Measurements from ENCODE around the gene ERO1B. TPM values are rescaled to one million over a fixed set of nuclear protein-coding genes. Genes with fewer than 3 reads are reported as not detected.

The ERO1B gene
- polyA plus RNA-seq, 1 of the 3 experiments (the other 2 are of a cell fraction), result 0.79 TPM

GRCh38 chr1:236281198-236281653, 532 bp downstream of the ERO1B start:
- no peak overlapping the region; a peak in 1 of 4 replicates for H3K27ac ChIP-seq (ENCODE audit: low read depth in 2 of 2, low read length in 1 of 2)
- H3K9me3 ChIP-seq, result no peaks in the 10 kb centered on the region
- POLR2A ChIA-PET, result interaction anchor here (1.2 kb wide), 1 partner anchor 140 kb away, joined by 3 read pairs; no protein-coding TSS in a partner anchor
- peak overlapping the region; percentile 89; the same call in 1 of the 2 replicates for H2AFZ ChIP-seq (ENCODE audit: low read depth)
- peaks cover 4% of the 10 kb centered on the region; the same call in 1 of the 2 replicates for H3K27me3 ChIP-seq (ENCODE audit: insufficient read depth)
- peak overlapping the region; percentile 83 for H3K4me2 ChIP-seq
- DNase-seq, result no peak
- no peaks in the 10 kb centered on the region for H3K36me3 ChIP-seq (replicated peaks in 1 of 2; ENCODE audit: control insufficient read depth in 1 of 2, insufficient read depth in 2 of 2, low read length in 1 of 2)
- peak overlapping the region; percentile 66 to 88 for H3K4me3 ChIP-seq (ENCODE audit: low read depth in 2 of 2, low read length in 1 of 2)
- peaks cover 0 to 10% of the 10 kb centered on the region in 2 experiments; a peak in 2 of 4 replicates for H3K4me1 ChIP-seq (ENCODE audit: control insufficient read depth in 1 of 2, insufficient read depth in 2 of 2, low read depth in 1 of 2, low read length in 1 of 2)
- no peaks in the 10 kb centered on the region for H3K79me2 ChIP-seq (ENCODE audit: insufficient read depth)
- peak overlapping the region; percentile 69 for H3K9ac ChIP-seq
- no peaks in the 10 kb centered on the region for H4K20me1 ChIP-seq (ENCODE audit: insufficient read depth)
- WGBS (ENCODE audit: low lambda C conversion rate), result 1% methylated on average over 22 of the region's 38 CpGs
- TF ChIP-seq PBX3 (IDR thresholded peaks at IDR 0.05) (no peak), FOXM1 (IDR thresholded peaks at IDR 0.05; ENCODE audit: low read depth) (no peak)
- TF ChIP-seq, protein P1, sequence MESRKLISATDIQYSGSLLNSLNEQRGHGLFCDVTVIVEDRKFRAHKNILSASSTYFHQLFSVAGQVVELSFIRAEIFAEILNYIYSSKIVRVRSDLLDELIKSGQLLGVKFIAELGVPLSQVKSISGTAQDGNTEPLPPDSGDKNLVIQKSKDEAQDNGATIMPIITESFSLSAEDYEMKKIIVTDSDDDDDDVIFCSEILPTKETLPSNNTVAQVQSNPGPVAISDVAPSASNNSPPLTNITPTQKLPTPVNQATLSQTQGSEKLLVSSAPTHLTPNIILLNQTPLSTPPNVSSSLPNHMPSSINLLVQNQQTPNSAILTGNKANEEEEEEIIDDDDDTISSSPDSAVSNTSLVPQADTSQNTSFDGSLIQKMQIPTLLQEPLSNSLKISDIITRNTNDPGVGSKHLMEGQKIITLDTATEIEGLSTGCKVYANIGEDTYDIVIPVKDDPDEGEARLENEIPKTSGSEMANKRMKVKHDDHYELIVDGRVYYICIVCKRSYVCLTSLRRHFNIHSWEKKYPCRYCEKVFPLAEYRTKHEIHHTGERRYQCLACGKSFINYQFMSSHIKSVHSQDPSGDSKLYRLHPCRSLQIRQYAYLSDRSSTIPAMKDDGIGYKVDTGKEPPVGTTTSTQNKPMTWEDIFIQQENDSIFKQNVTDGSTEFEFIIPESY (IDR thresholded peaks at IDR 0.05; ENCODE audit: borderline replicate concordance, low read depth), result no peak
- TF ChIP-seq, protein P2, sequence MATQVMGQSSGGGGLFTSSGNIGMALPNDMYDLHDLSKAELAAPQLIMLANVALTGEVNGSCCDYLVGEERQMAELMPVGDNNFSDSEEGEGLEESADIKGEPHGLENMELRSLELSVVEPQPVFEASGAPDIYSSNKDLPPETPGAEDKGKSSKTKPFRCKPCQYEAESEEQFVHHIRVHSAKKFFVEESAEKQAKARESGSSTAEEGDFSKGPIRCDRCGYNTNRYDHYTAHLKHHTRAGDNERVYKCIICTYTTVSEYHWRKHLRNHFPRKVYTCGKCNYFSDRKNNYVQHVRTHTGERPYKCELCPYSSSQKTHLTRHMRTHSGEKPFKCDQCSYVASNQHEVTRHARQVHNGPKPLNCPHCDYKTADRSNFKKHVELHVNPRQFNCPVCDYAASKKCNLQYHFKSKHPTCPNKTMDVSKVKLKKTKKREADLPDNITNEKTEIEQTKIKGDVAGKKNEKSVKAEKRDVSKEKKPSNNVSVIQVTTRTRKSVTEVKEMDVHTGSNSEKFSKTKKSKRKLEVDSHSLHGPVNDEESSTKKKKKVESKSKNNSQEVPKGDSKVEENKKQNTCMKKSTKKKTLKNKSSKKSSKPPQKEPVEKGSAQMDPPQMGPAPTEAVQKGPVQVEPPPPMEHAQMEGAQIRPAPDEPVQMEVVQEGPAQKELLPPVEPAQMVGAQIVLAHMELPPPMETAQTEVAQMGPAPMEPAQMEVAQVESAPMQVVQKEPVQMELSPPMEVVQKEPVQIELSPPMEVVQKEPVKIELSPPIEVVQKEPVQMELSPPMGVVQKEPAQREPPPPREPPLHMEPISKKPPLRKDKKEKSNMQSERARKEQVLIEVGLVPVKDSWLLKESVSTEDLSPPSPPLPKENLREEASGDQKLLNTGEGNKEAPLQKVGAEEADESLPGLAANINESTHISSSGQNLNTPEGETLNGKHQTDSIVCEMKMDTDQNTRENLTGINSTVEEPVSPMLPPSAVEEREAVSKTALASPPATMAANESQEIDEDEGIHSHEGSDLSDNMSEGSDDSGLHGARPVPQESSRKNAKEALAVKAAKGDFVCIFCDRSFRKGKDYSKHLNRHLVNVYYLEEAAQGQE (IDR thresholded peaks at IDR 0.05; ENCODE audit: low read depth, low read length), result no peak
- CTCF ChIA-PET, result interaction anchor here (0.7 to 1.6 kb wide), 7 partner anchors 9 to 245 kb away, joined by 3 to 5 read pairs (median 3); no protein-coding TSS in a partner anchor
- H3K9me2 ChIP-seq, result no peaks in the 10 kb centered on the region
- no peaks in the 10 kb centered on the region for H3F3A ChIP-seq (replicated peaks; ENCODE audit: insufficient read depth)

- no peaks in the 10 kb centered on the region for H3F3A ChIP-seq (replicated peaks; ENCODE audit: insufficient read depth)
- CTCF ChIA-PET, result interaction anchor here (0.7 to 1.3 kb wide), 4 partner anchors 8 to 217 kb away, joined by 3 to 5 read pairs (median 3); no protein-coding TSS in a partner anchor
- no peak for TF ChIP-seq PBX3 (IDR thresholded peaks at IDR 0.05)
- TF ChIP-seq FOSL2 (IDR thresholded peaks at IDR 0.05; ENCODE audit: borderline replicate concordance, low read depth), result no peak
- TF ChIP-seq MEF2A (IDR thresholded peaks at IDR 0.05; ENCODE audit: borderline replicate concordance, low read depth), result no peak
- no peak for TF ChIP-seq ELF1 (IDR thresholded peaks at IDR 0.05)
- no peaks in the 10 kb centered on the region for H3K36me3 ChIP-seq (replicated peaks in 1 of 2; ENCODE audit: control insufficient read depth in 1 of 2, insufficient read depth in 2 of 2, low read length in 1 of 2)
- no peaks in the 10 kb centered on the region for H4K20me1 ChIP-seq (ENCODE audit: insufficient read depth)
- H3K9me2 ChIP-seq, result no peaks in the 10 kb centered on the region
- H3K27me3 ChIP-seq (ENCODE audit: insufficient read depth), result peaks cover 4% of the 10 kb centered on the region; the same call in 1 of the 2 replicates
- H3K79me2 ChIP-seq (ENCODE audit: insufficient read depth), result no peaks in the 10 kb centered on the region
- POLR2A ChIA-PET, result interaction anchor here (1.2 kb wide), 1 partner anchor 139 kb away, joined by 3 read pairs; no protein-coding TSS in a partner anchor
- H3K4me2 ChIP-seq, result peak overlapping the region; percentile 83
- WGBS (ENCODE audit: low lambda C conversion rate), result 35% methylated on average over 11 of the region's 13 CpGs
- peak overlapping the region; percentile 89; the same call in 1 of the 2 replicates for H2AFZ ChIP-seq (ENCODE audit: low read depth)
- peak overlapping the region; percentile 66 to 88 for H3K4me3 ChIP-seq (ENCODE audit: low read depth in 2 of 2, low read length in 1 of 2)
- H3K27ac ChIP-seq (ENCODE audit: low read depth in 2 of 2, low read length in 1 of 2), result no peak overlapping the region
- peak; percentile 23 for DNase-seq
- peaks cover 0 to 10% of the 10 kb centered on the region in 2 experiments; a peak in 2 of 4 replicates for H3K4me1 ChIP-seq (ENCODE audit: control insufficient read depth in 1 of 2, insufficient read depth in 2 of 2, low read depth in 1 of 2, low read length in 1 of 2)
- H3K9ac ChIP-seq, result peak overlapping the region; percentile 69
- H3K9me3 ChIP-seq, result no peaks in the 10 kb centered on the region
Measured at GRCh38 chr1:236280438-236281197, 1.1 kb downstream of the ERO1B start.

Measured in SK-N-SH (cell line).